Activated naive CD8-positive, alpha-beta T cell treated with anti-CD3 and anti-CD28 coated beads, Interleukin-2, amount 10 ng/mL, durations not matched to agents 7 days and 5 days (primary cell): ENCODE measurements around the gene NTMT1. TPM values are rescaled to one million over a fixed set of nuclear protein-coding genes. Genes with fewer than 3 reads are reported as not detected.

Source experiments
- ATAC-seq: fragments of 150-1000 bp; cut with Tn5 transposase; one replicate; pipeline ENCODE4 v1.10.0; 2021; ENCODE audit warnings: low read depth, moderate library complexity
- POLR2A ChIA-PET: fragments of 350-600 bp; sonication (Branson Sonifier 250); formaldehyde crosslinking; loops from one replicate; lab custom pipeline; 2021; ENCODE audit warnings: antibody characterized with exemption; lab: Charles Lee
- DNase-seq: peaks from one replicate; pipeline ENCODE4 v3.0.0; 2021
- H3K27ac Mint-ChIP-seq: one replicate; pipeline ENCODE4 v1.8.0; 2022; ENCODE audit warnings: mild to moderate bottlenecking, mixed read lengths
- H3K27me3 Mint-ChIP-seq: one replicate; pipeline ENCODE4 v1.8.0; 2022; ENCODE audit warnings: mild to moderate bottlenecking, moderate library complexity, mixed read lengths
- H3K36me3 Mint-ChIP-seq: one replicate; pipeline ENCODE4 v1.8.0; 2021; ENCODE audit warnings: mild to moderate bottlenecking, mixed read lengths
- H3K4me1 Mint-ChIP-seq: one replicate; pipeline ENCODE4 v1.8.0; 2021; ENCODE audit warnings: mixed read lengths
- H3K4me3 Mint-ChIP-seq: one replicate; pipeline ENCODE4 v1.8.0; 2022; ENCODE audit warnings: mild to moderate bottlenecking, moderate library complexity, mixed read lengths
- H3K9me3 Mint-ChIP-seq: one replicate; pipeline ENCODE4 v1.8.0; 2021; ENCODE audit warnings: mixed read lengths
- total RNA-seq, 2 experiments: library from RNA; stranded (reverse); gene quantifications; one replicate each; pipeline ENCODE4 v1.2.3, GENCODE V29; 2021

NTMT1 gene
- total RNA-seq, 2 experiments from 2014 or later, result 30.1 to 34.9 TPM

DNA sequence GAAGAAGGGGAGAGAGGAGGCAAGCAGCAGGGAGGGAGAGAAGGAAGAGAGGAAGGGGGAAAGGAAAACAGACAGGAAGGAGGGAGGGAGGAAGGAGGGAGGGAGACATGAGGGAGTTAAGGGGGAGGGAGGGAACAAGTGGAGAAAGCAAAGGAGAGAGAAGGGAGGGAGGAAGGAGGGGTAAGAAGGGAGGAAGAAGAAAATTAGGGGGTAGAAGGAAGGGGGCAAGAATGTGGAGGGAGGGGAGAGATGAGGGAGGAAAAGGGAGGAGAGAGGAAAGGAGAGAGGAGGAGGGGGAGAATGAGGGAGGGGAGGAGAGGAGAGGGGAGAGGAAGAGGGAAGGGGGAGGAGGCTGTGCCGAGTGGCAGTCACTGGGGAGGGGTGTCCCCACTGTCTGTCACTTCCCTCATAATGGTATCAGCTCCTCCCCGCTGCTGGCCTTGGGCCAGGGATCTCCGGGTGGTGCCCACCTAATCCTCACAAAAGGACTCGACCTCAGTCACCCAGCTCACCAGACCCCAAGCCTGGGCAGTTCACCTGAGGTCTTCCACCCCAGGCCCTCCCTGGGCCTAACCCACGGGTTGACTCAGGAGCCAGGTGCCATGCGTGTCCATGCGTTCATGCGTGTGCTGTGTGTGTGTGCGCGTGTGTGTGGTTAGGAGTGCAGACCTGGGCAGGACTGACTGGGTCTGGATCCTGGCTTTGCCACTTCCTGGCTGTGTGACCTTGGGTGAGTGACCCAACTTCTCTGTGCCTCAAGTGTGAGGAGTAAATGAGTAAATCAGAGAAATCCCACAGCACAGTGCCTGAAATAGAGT lies 23.2 kb upstream of the NTMT1 start:
- DNase-seq (no peak), ATAC-seq (peak; percentile 22)
- Mint-ChIP-seq H3K27ac (peak overlapping the region; percentile 54), H3K9me3 (no peaks in the 10 kb centered on the region), H3K36me3 (peaks cover 2% of the 10 kb centered on the region), H3K27me3 (no peaks in the 10 kb centered on the region), H3K4me3 (no peak overlapping the region), H3K4me1 (peaks cover 44% of the 10 kb centered on the region)
- POLR2A ChIA-PET, result no interaction called here

DNA sequence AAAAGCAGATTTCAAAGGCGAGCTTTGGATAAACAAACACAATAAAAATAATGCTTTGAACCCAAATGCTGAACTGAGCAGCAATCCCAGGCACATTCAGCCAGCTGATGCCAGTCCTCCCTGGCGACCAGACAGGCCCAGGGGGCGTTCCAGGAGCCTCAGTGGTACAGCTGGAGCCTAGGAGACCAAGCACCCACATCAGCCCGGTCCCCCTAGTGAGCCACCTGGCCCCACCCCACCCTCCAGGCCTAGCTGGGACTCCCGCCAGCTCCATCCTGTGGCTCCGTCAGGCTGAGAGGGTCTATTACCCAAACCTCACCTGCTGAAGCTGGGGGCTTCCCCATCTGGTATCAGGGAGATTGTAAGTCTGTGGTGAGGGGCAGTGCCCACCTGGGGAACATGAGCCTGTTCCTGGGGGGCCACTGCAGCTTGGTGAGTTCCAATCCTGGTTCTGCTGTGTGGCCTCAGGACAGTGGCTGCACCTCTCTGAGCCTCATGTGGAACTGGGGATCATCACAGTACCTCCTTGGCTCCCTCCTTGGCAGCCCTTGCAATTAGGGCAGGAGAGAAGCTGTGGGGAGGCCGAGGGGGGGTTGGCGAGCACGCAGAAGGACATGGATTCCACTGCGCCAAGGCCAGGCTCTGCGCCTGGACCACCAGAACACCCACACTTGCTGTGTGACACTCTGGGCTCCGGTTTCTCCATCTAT lies 21.8 kb upstream of the NTMT1 start:
- POLR2A ChIA-PET, result interaction anchor here (0.5 to 0.9 kb wide), 3 partner anchors 146 to 1462 kb away, joined by 3 to 6 read pairs (median 3); partner anchors contain the start of gene IER5L
- no peaks in the 10 kb centered on the region for H3K9me3 Mint-ChIP-seq
- peak overlapping the region; percentile 35 for H3K4me3 Mint-ChIP-seq
- peak overlapping the region; percentile 57 for H3K27ac Mint-ChIP-seq
- no peak for ATAC-seq
- H3K4me1 Mint-ChIP-seq, result peaks cover 38% of the 10 kb centered on the region
- H3K36me3 Mint-ChIP-seq, result peaks cover 2% of the 10 kb centered on the region
- DNase-seq, result no peak
- H3K27me3 Mint-ChIP-seq, result no peaks in the 10 kb centered on the region

DNA sequence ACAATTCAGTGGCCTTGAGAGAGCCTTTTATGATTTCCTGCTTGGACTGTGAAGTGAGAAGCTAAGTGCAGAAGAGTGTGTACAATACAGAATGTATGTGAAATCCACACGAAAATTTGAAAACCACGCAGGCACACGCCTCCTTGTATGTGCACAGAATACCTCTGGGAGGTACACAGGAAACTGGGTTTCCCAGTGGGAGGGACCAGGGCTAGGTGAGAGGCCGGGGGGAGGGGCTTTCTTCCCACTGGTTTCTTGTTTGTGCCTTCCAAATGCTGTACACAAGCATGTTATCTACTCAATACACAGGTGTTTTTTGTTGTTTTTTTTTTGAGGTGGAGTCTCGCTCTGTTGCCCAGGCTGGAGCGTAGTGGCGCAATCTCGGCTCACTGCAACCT lies 21.2 kb upstream of the NTMT1 start:
- H3K4me1 Mint-ChIP-seq, result peaks cover 40% of the 10 kb centered on the region
- H3K27me3 Mint-ChIP-seq, result peaks cover under 1% of the 10 kb centered on the region
- no peaks in the 10 kb centered on the region for H3K36me3 Mint-ChIP-seq
- POLR2A ChIA-PET, result interaction anchor here (0.5 to 0.7 kb wide), 2 partner anchors 146 to 1463 kb away, joined by 3 to 6 read pairs; no protein-coding TSS in a partner anchor
- H3K4me3 Mint-ChIP-seq, result peak overlapping the region; percentile 35
- ATAC-seq (no peak), DNase-seq (no peak)
- H3K9me3 Mint-ChIP-seq, result no peaks in the 10 kb centered on the region
- peak overlapping the region; percentile 57 for H3K27ac Mint-ChIP-seq

DNA sequence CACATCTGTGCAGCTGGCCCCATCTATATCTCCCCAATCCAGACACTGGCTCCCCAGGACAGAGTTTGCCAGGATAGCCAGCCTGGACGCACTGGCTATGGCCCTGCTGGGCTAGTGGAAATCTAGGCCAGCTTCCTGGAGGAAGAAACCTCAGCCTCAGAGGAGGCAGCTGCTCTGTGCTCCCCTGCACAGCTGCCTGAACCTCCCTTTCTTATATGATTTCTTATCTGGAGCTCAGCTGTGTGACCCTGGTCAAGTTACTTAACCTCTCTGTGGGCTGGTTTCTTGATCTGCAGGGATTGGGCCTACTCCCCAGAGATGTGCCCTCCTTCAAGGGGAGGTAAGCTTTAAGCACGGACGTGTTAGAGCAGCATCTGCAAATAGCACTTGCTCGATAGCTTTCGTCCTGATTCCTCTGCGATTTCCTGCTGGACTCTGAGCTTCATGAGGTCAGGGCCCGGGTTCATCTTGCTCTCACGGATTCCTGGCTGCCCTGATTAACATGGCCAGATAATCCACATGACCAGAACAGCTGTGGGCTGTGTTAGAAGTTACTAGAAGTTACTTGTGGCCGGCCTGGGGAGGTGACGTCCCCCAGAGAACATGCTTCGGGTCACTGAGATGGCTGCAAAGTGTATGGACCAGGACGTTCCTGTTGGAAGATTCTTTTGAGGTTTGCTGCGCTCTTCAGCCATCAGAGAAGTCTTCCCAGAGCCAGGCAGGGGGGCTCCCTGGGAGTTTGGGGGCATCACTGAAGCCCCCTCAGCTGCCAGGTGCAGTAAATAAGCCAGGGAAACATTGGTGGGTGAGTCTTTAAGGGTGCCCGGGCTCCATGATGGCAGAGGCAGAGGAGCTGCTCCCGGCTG lies 19.6 kb upstream of the NTMT1 start:
- Mint-ChIP-seq H3K4me3 (no peak overlapping the region), H3K27ac (peak overlapping the region; percentile 92), H3K27me3 (peaks cover 2% of the 10 kb centered on the region), H3K4me1 (peaks cover 45% of the 10 kb centered on the region), H3K9me3 (no peaks in the 10 kb centered on the region), H3K36me3 (no peaks in the 10 kb centered on the region)
- POLR2A ChIA-PET, result interaction anchor here (0.6 to 2.7 kb wide), 11 partner anchors 10 to 468 kb away, joined by 3 to 11 read pairs (median 5); partner anchors contain the start of gene IER5L
- ATAC-seq (no peak), DNase-seq (no peak)

DNA sequence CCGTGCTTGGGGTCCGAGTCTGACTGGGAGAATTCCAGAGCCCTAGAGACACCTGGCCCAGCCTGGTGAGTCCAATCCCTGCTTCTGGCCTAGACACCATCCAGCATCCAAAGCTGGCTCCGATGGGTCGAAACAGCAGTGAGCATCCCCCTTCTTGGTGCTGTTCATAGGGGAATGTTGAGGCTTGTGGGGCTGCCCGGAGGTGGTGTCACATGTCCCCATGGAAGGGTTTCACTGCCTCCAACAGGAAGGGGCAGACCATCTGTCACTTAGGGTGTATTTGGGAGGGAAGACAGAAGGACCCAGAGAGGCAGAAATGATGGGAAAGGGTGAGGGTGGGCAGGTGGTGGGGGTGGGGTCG lies 19.0 kb upstream of the NTMT1 start:
- no peak for ATAC-seq
- Mint-ChIP-seq H3K36me3 (no peaks in the 10 kb centered on the region), H3K27ac (peak overlapping the region; percentile 92), H3K4me1 (peaks cover 45% of the 10 kb centered on the region), H3K27me3 (peaks cover 2% of the 10 kb centered on the region), H3K4me3 (peak overlapping the region; percentile 39), H3K9me3 (no peaks in the 10 kb centered on the region)
- no peak for DNase-seq
- POLR2A ChIA-PET, result interaction anchor here (0.6 to 2.7 kb wide), 8 partner anchors 10 to 469 kb away, joined by 3 to 11 read pairs (median 4); partner anchors contain the start of gene IER5L

- Mint-ChIP-seq H3K27me3 (peaks cover 2% of the 10 kb centered on the region), H3K4me1 (peaks cover 33% of the 10 kb centered on the region), H3K27ac (peak overlapping the region; percentile 60), H3K36me3 (no peaks in the 10 kb centered on the region), H3K9me3 (no peaks in the 10 kb centered on the region), H3K4me3 (no peak overlapping the region)
- DNase-seq (peak; percentile 39), ATAC-seq (no peak)
- POLR2A ChIA-PET, result interaction anchor here (0.6 to 1.7 kb wide), 9 partner anchors 8 to 469 kb away, joined by 3 to 7 read pairs (median 3); partner anchors contain the start of genes IER5L and NTMT1
Measured at GRCh38 chr9:129608561-129609481, 17.1 kb upstream of the NTMT1 start.

GRCh38 chr9:129609486-129610212 lies 16.3 kb upstream of the NTMT1 start:
- Mint-ChIP-seq H3K27ac (peak overlapping the region; percentile 94), H3K36me3 (no peaks in the 10 kb centered on the region), H3K4me1 (peaks cover 29% of the 10 kb centered on the region), H3K27me3 (peaks cover 2% of the 10 kb centered on the region), H3K9me3 (no peaks in the 10 kb centered on the region), H3K4me3 (peak overlapping the region; percentile 91)
- POLR2A ChIA-PET, result interaction anchor here (0.6 to 1.7 kb wide), 5 partner anchors 16 to 463 kb away, joined by 3 to 7 read pairs (median 4); partner anchors contain the start of genes IER5L and NTMT1
- ATAC-seq (peak; percentile 19), DNase-seq (peak; percentile 67)

GRCh38 chr9:129610213-129610472 lies 15.8 kb upstream of the NTMT1 start:
- Mint-ChIP-seq H3K4me1 (peaks cover 25% of the 10 kb centered on the region), H3K27ac (no peak overlapping the region), H3K36me3 (no peaks in the 10 kb centered on the region), H3K9me3 (no peaks in the 10 kb centered on the region), H3K27me3 (peaks cover 2% of the 10 kb centered on the region), H3K4me3 (peak overlapping the region; percentile 78)
- DNase-seq (no peak), ATAC-seq (no peak)
- POLR2A ChIA-PET, result no interaction called here

DNA sequence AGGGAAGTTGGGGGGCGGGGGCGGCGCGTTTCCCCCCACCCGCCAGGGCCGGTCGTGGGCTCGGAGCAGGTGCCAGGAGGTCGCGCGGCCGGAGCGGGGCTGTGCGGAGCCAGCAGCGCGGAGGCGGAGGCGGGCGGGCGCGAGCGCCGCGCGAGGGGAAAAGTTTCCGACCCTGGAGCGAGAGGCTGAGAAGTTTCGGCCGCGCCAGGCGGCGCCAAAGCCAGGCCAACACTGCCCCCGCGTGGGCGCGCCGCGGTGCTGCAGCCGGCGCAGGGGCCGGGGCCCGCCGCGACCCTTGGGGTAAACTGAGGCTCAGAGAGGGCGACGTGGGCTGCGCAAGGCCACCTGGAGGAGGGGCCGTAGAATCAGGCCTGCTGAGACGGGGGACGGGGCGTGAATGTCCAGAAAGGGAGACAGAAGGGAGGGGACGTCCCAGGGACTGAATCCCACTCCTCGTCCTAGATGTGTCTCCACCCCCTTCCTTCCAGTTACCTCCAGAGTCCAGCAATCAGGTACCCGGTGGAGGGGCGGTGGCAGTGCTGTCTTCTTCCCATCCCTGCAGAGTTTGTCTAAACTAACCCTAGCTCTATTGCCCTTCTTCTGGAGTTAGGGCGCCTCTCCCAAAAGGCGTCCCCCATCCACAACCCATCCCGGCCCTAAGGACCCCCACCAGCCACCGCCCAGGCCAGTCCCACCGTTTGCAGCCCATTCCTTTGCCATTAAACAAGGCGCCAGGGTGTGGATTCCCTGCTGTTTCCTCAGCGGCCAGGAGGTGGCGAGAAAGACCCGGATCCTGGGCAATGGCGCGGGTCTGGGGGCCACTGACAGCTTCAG lies 15.3 kb upstream of the NTMT1 start:
- no peaks in the 10 kb centered on the region for H3K36me3 Mint-ChIP-seq
- POLR2A ChIA-PET, result interaction anchor here (0.5 to 1.6 kb wide), 5 partner anchors 13 to 810 kb away, joined by 3 to 4 read pairs (median 4); partner anchors contain the start of gene NTMT1
- peak; percentile 83 for DNase-seq

GRCh38 chr9:129611307-129611800 lies 14.6 kb upstream of the NTMT1 start:
- no peak for ATAC-seq
- Mint-ChIP-seq H3K36me3 (no peaks in the 10 kb centered on the region), H3K4me1 (peaks cover 20% of the 10 kb centered on the region), H3K27me3 (peaks cover 3% of the 10 kb centered on the region), H3K27ac (peak overlapping the region; percentile 79), H3K4me3 (no peak overlapping the region), H3K9me3 (no peaks in the 10 kb centered on the region)
- POLR2A ChIA-PET, result interaction anchor here (0.5 to 1.6 kb wide), 5 partner anchors 13 to 811 kb away, joined by 3 to 4 read pairs (median 4); partner anchors contain the start of gene NTMT1
- DNase-seq, result no peak

More for the DNA sequence above, 15.3 kb upstream of the NTMT1 start:
- Mint-ChIP-seq H3K4me1 (peaks cover 25% of the 10 kb centered on the region), H3K27me3 (peaks cover 2% of the 10 kb centered on the region), H3K9me3 (no peaks in the 10 kb centered on the region), H3K4me3 (peak overlapping the region; percentile 78), H3K27ac (peak overlapping the region; percentile 79)
- ATAC-seq, result peak; percentile 63
